ENCODE measurements around the gene CDC37.

- TF ChIP-seq POLR2AphosphoS5 (IDR thresholded peaks at IDR 0.05; ENCODE audit: insufficient read depth in 1 of 2, low read depth in 1 of 2), result no peak
- TF ChIP-seq, protein P1, sequence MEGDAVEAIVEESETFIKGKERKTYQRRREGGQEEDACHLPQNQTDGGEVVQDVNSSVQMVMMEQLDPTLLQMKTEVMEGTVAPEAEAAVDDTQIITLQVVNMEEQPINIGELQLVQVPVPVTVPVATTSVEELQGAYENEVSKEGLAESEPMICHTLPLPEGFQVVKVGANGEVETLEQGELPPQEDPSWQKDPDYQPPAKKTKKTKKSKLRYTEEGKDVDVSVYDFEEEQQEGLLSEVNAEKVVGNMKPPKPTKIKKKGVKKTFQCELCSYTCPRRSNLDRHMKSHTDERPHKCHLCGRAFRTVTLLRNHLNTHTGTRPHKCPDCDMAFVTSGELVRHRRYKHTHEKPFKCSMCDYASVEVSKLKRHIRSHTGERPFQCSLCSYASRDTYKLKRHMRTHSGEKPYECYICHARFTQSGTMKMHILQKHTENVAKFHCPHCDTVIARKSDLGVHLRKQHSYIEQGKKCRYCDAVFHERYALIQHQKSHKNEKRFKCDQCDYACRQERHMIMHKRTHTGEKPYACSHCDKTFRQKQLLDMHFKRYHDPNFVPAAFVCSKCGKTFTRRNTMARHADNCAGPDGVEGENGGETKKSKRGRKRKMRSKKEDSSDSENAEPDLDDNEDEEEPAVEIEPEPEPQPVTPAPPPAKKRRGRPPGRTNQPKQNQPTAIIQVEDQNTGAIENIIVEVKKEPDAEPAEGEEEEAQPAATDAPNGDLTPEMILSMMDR (IDR thresholded peaks at IDR 0.05), result no peak
Measured at GRCh38 chr19:10433131-10433536, 29.8 kb upstream of the CDC37 start.
